ENCODE measurements around the gene PCMT1.

DNA sequence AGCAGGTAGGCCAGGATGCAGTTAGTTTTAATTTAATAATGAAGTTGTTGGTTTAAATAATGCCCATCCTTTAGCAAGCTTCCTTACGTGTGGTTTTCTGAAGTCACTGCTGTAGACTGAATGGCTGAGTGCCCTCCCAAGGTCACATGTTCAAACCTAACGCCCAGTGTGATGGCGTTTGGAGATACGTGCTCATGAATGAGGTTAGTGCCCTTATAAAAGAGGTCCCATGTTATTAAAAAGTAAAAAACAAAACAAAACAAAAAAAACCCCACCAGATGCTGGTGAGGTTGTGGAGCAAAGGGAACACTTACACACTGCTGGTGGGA, 98.4 kb downstream of the PCMT1 start:
- TF ChIP-seq, protein P1, sequence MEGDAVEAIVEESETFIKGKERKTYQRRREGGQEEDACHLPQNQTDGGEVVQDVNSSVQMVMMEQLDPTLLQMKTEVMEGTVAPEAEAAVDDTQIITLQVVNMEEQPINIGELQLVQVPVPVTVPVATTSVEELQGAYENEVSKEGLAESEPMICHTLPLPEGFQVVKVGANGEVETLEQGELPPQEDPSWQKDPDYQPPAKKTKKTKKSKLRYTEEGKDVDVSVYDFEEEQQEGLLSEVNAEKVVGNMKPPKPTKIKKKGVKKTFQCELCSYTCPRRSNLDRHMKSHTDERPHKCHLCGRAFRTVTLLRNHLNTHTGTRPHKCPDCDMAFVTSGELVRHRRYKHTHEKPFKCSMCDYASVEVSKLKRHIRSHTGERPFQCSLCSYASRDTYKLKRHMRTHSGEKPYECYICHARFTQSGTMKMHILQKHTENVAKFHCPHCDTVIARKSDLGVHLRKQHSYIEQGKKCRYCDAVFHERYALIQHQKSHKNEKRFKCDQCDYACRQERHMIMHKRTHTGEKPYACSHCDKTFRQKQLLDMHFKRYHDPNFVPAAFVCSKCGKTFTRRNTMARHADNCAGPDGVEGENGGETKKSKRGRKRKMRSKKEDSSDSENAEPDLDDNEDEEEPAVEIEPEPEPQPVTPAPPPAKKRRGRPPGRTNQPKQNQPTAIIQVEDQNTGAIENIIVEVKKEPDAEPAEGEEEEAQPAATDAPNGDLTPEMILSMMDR (IDR thresholded peaks at IDR 0.05; ENCODE audit: low read length): no peak
- no peak for TF ChIP-seq EZH2 (IDR thresholded peaks at IDR 0.05; ENCODE audit: borderline replicate concordance, low read length)

Measured in OCI-LY1 (cell line).